NT2/D1 (cell line): ENCODE results near the gene ACER1.
"Not testable (repeated sequence)": the region's sequence is repeated elsewhere in the genome, so short reads cannot be mapped to it uniquely, and the experiment has no call there.

Experiments used
- YY1 ChIP-seq: IDR thresholded peaks from 2 replicates; pipeline ENCODE4 v1.6.1; 2011; ENCODE audit not compliant: insufficient read length, insufficient read depth
- ZNF274 ChIP-seq: IDR thresholded peaks from 2 replicates; pipeline ENCODE4 v1.6.1; 2011; ENCODE audit warnings: mild to moderate bottlenecking, low read depth, low read length

DNA sequence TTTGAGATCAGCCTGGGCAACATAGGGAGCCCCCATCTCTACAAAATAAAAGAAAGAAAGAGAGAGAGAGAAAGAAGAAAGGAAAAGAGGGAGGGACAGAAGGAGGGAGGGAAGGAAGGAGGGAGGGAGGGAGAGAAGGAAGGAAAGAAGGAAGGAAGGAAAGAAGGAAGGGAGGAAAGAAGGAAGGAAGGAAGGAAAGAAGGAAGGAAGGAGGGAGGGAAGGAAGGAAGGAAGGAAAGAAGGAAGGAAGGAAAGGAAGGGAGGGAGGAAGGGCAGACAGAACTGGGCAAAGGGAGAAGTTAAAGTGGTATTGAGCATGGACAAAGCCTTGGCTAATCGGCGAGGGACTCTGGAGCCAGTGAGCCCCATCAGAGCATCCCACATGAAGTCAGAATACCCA lies 15.9 kb upstream of the ACER1 start:
- TF ChIP-seq YY1, ZNF274: not testable (repeated sequence)
